ENCODE measurements around the gene PRKCQ.

The PRKCQ gene

DNA sequence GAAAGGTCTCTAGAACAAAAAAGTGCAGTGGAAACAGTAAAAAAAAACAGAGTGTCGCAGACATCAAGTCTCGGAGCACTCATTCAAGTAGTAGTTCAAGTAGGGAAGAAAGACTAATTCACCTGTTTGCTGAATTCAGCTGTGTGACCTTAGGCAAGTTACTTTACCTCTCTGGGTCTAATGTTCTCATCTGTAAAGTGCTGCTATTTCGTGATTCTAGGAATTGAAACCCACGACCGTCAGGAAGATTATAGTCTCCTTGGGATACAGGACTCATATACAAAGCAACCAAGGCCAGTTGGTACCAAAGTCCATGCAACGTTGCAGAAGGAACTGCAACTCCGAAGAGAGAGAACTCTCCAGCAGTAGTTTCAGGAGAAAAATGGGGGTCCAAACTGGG is 26.1 kb downstream of the PRKCQ start:
- no peak for DNase-seq (ENCODE audit: low read depth in 2 of 2)
- H3K4me3 ChIP-seq (replicated peaks in 1 of 2; ENCODE audit: low read depth in 2 of 2, low read length in 2 of 2), result no peak overlapping the region
- TF ChIP-seq, protein P1, sequence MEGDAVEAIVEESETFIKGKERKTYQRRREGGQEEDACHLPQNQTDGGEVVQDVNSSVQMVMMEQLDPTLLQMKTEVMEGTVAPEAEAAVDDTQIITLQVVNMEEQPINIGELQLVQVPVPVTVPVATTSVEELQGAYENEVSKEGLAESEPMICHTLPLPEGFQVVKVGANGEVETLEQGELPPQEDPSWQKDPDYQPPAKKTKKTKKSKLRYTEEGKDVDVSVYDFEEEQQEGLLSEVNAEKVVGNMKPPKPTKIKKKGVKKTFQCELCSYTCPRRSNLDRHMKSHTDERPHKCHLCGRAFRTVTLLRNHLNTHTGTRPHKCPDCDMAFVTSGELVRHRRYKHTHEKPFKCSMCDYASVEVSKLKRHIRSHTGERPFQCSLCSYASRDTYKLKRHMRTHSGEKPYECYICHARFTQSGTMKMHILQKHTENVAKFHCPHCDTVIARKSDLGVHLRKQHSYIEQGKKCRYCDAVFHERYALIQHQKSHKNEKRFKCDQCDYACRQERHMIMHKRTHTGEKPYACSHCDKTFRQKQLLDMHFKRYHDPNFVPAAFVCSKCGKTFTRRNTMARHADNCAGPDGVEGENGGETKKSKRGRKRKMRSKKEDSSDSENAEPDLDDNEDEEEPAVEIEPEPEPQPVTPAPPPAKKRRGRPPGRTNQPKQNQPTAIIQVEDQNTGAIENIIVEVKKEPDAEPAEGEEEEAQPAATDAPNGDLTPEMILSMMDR (IDR thresholded peaks at IDR 0.05; ENCODE audit: low read depth, low read length), result no peak

DNA sequence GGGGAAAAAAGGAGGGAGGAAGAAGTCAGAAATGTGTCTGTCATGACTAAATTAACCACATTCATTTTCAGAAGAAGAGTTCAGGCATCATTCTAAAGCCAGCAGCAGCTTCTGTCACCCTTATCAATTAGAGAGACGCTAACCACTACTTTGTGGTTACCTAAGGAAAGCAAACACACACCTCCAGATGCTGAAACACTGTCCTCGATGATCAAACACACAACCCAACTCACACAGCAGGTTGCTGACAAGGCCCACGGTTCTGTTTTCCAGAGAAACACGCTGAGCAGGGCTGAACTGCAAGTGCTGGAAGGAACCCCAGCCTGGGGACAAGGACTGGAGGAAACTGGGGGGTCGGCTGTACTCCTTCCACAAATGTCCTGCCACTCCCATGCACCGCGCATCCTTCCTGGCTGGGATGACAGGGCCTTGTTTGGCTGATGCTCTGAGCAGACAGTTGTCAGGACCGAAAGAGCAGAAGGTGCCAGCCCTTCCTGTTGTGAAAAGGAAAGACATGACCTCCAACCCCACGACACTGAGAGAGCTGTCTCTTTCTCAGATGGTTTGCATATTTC is 36.6 kb downstream of the PRKCQ start:
- TF ChIP-seq, protein P1 (IDR thresholded peaks at IDR 0.05; ENCODE audit: low read depth, low read length), result no peak
- DNase-seq (ENCODE audit: low read depth in 2 of 2), result no peak
- H3K4me3 ChIP-seq (replicated peaks in 1 of 2; ENCODE audit: low read depth in 2 of 2, low read length in 2 of 2), result no peak overlapping the region

DNA sequence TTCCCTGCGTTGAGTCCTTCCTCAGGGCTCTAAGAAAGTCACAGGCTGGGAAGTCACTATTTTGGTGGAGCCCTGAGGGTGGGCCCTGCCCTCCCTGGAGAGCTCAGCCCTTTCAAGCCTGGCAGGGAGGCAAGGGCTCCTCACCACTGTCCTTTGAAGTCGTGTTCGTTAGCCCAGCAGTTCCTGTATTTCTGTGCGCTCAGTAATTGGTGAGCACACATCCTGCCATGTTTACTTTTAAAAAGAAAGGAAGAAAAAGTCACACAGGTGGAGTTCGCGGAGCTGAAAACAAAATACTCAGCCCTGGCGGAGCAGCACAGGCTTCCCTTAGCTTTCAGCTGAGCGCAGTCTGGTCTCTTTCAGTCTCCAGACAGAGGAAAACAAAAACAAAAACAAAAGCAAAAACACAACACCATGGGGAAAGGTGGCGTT is 37.1 kb downstream of the PRKCQ start:
- DNase-seq (ENCODE audit: low read depth in 2 of 2), result no peak
- TF ChIP-seq, protein P1 (IDR thresholded peaks at IDR 0.05; ENCODE audit: low read depth, low read length), result no peak
- H3K4me3 ChIP-seq (replicated peaks in 1 of 2; ENCODE audit: low read depth in 2 of 2, low read length in 2 of 2), result no peak overlapping the region

DNA sequence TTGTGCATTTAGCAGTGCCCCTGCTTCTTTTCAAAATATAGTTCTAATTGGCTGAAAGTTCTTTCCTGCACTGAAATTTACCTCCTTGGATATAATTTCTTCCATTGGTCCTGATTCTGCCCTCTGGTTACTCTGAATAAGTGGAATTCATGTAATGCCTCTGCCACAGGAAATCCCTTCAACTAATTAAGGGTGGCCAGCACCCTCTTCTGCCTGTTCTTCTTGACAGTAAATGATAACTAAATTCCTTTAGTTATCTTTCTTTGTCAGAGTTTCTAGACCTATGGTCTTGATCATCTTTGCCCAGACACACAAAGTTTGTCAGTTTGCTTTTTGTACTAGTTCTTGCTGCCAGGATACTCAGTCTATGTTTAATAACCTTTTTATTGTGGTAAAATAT is 40.2 kb downstream of the PRKCQ start:
- no peak overlapping the region for H3K4me3 ChIP-seq (replicated peaks in 1 of 2; ENCODE audit: low read depth in 2 of 2, low read length in 2 of 2)
- no peak for DNase-seq (ENCODE audit: low read depth in 2 of 2)
- TF ChIP-seq, protein P1 (IDR thresholded peaks at IDR 0.05; ENCODE audit: low read depth, low read length), result no peak

DNA sequence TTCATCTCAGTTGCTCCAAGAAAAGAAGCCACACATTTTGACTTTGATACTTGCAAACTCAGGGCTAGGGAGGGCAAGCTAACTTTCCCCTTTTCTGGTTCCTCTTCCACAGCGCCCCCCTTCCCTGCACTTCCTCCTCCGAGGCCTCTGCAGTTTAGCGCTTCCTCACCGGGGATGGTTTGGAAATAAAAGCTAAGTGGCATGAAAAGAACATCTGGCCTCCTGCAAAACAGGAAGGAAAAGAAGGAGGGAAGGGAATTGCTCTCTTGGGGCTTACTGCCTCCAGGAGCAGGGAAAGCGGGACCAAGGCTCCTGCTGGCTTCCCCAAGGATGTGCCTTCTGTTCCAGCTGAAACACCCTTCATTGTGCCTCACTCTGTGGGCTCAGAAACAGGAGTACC is 42.3 kb downstream of the PRKCQ start:
- DNase-seq (ENCODE audit: low read depth in 2 of 2), result no peak
- TF ChIP-seq, protein P1 (IDR thresholded peaks at IDR 0.05; ENCODE audit: low read depth, low read length), result no peak
- H3K4me3 ChIP-seq (replicated peaks in 1 of 2; ENCODE audit: low read depth in 2 of 2, low read length in 2 of 2), result no peak overlapping the region

DNA sequence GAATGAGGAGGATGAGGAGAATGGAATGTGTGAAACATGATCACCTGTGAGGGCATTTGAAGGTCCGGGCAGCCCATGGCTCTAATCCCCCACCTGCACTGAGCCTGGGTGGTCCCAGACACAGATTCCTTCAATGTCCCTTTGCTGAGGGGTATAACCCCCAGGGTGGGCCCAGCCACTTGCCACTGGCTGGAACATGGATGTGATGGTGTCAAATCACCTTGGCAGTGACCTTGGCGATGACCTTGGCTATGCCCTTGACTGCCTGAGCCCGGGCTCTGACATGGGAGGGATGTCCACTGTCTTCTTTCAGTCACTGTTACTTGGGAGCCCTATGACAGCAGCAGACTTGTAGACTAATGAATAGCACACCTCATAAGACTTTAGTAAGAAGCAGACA is 44.0 kb downstream of the PRKCQ start:
- TF ChIP-seq, protein P1 (IDR thresholded peaks at IDR 0.05; ENCODE audit: low read depth, low read length), result no peak
- no peak for DNase-seq (ENCODE audit: low read depth in 2 of 2)
- no peak overlapping the region for H3K4me3 ChIP-seq (replicated peaks in 1 of 2; ENCODE audit: low read depth in 2 of 2, low read length in 2 of 2)

DNA sequence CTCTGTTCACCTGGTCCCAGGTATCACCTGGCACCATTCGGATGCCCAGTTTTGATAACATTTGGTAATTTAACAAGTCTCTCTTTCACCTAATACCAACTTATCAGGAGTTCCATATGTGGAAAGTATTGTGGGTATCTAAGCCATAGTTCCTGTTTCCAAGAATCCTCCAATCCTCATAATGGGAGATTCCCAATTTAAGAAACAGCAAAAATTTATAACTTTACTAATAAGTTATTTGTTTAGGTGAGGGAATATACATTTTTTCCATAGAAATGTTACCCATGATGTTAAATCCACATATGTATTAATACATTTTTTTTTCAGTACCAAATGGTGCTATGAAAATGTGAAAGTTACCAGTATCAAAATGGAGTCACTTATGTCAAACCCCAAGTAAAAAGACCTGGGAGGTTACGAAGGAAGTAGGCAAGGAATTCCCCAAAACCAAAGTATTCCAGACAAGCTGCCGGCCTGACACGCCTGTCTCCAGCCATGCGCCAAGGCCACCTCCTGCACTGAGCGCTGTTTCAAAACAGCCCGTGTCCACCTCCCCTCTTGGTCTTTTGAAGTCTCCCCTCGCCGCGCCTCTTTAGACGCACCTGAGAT is 44.8 kb downstream of the PRKCQ start:
- no peak overlapping the region for H3K4me3 ChIP-seq (replicated peaks in 1 of 2; ENCODE audit: low read depth in 2 of 2, low read length in 2 of 2)
- no peak for DNase-seq (ENCODE audit: low read depth in 2 of 2)
- TF ChIP-seq, protein P1 (IDR thresholded peaks at IDR 0.05; ENCODE audit: low read depth, low read length), result no peak
